Measurements from ENCODE around the gene CLK2.

Gene CLK2

DNA sequence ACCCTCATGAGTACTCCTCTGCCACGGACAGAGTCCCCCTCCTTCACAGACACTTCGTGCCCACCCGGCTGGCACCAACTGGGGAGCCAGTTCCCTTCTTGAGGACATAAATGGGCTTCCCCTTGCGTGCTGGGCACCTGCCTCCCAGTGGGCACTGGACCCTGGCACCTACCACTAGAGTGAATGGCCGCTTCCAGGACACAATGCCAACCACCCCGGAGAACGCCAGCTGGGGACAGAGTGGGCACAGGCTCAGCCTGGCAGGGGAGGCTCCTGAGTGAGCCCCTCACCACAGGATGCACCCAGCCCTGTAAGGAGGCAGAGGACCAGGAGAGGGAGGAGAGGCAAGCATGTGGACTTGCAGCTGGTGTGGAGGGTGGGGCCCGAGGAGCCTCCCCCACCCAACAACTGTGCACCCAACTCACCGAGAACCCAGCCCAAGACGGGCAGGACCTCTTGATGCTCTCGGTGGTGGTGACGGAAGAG lies 19.0 kb downstream of the CLK2 start:
- Histone ChIP-seq H3K27ac (ENCODE audit: low read length) (no peak overlapping the region), H2AFZ (ENCODE audit: low read length) (peak overlapping the region; percentile 84), H3K4me1 (ENCODE audit: low read length) (peaks cover 11% of the 10 kb centered on the region), H3K27me3 (replicated peaks; ENCODE audit: insufficient read depth, low read length) (no peaks in the 10 kb centered on the region), H4K20me1 (ENCODE audit: insufficient read depth, low read length) (no peaks in the 10 kb centered on the region), H3F3A (ENCODE audit: insufficient read depth, low read length) (peaks cover 16% of the 10 kb centered on the region), H3K9me2 (replicated peaks; ENCODE audit: insufficient read depth, low read length) (no peaks in the 10 kb centered on the region), H3K4me2 (ENCODE audit: low read depth, low read length) (peak overlapping the region; percentile 95), H3K9me3 (replicated peaks; ENCODE audit: insufficient read depth, low read length) (no peaks in the 10 kb centered on the region), H3K36me3 (replicated peaks; ENCODE audit: insufficient read depth, low read length) (no peaks in the 10 kb centered on the region), H3K9ac (ENCODE audit: low read length) (peak overlapping the region; percentile 45; the same call in 1 of the 2 replicates), H3K4me3 (ENCODE audit: low read length) (peak overlapping the region; percentile 66), H3K79me2 (ENCODE audit: low read length) (0 out of 2 replicates have a peak, but pooled peaks cover 8% of the 10 kb centered on the region)
- TF ChIP-seq EZH2 (optimal IDR thresholded peaks at IDR 0.05; ENCODE audit: low read depth, low read length) (no peak), EZH2phosphoT487 (IDR thresholded peaks at IDR 0.05; ENCODE audit: low read length) (no peak)
- TF ChIP-seq, protein P1, sequence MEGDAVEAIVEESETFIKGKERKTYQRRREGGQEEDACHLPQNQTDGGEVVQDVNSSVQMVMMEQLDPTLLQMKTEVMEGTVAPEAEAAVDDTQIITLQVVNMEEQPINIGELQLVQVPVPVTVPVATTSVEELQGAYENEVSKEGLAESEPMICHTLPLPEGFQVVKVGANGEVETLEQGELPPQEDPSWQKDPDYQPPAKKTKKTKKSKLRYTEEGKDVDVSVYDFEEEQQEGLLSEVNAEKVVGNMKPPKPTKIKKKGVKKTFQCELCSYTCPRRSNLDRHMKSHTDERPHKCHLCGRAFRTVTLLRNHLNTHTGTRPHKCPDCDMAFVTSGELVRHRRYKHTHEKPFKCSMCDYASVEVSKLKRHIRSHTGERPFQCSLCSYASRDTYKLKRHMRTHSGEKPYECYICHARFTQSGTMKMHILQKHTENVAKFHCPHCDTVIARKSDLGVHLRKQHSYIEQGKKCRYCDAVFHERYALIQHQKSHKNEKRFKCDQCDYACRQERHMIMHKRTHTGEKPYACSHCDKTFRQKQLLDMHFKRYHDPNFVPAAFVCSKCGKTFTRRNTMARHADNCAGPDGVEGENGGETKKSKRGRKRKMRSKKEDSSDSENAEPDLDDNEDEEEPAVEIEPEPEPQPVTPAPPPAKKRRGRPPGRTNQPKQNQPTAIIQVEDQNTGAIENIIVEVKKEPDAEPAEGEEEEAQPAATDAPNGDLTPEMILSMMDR (IDR thresholded peaks at IDR 0.05; ENCODE audit: low read length) = no peak
- no peak for DNase-seq

DNA sequence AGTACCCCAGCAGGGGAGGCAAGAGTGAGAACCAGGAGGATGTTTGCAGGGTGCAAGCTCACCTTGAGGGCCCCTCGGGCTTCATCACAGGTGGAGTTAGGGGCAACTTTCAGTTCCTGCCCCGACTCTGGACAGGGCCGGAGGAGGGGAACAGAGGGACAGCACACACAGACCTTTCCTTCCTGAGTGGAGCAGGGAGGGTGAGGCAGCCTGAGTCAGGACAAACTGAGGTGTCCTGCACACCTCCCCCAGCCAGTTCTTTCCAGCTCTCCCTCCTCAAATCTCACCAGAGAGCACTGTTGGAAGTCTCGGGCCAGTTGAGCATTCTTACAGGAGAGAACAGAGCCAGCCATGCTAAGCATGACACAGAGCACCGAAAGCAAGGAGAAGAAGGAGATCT lies 19.5 kb downstream of the CLK2 start:
- Histone ChIP-seq H3K4me3 (ENCODE audit: low read length) (no peak overlapping the region), H3K9me2 (replicated peaks; ENCODE audit: insufficient read depth, low read length) (no peaks in the 10 kb centered on the region), H3K36me3 (replicated peaks; ENCODE audit: insufficient read depth, low read length) (no peaks in the 10 kb centered on the region), H3K9me3 (replicated peaks; ENCODE audit: insufficient read depth, low read length) (no peaks in the 10 kb centered on the region), H3K27ac (ENCODE audit: low read length) (no peak overlapping the region), H3K4me1 (ENCODE audit: low read length) (peaks cover 11% of the 10 kb centered on the region), H3F3A (ENCODE audit: insufficient read depth, low read length) (peaks cover 15% of the 10 kb centered on the region), H3K9ac (ENCODE audit: low read length) (no peak overlapping the region), H4K20me1 (ENCODE audit: insufficient read depth, low read length) (no peaks in the 10 kb centered on the region), H3K27me3 (replicated peaks; ENCODE audit: insufficient read depth, low read length) (no peaks in the 10 kb centered on the region), H2AFZ (ENCODE audit: low read length) (no peak overlapping the region), H3K79me2 (ENCODE audit: low read length) (0 out of 2 replicates have a peak, but pooled peaks cover 8% of the 10 kb centered on the region), H3K4me2 (ENCODE audit: low read depth, low read length) (peak overlapping the region; percentile 95; the same call in 1 of the 2 replicates)
- no peak for DNase-seq
- TF ChIP-seq, protein P1 (IDR thresholded peaks at IDR 0.05; ENCODE audit: low read length) = no peak

DNA sequence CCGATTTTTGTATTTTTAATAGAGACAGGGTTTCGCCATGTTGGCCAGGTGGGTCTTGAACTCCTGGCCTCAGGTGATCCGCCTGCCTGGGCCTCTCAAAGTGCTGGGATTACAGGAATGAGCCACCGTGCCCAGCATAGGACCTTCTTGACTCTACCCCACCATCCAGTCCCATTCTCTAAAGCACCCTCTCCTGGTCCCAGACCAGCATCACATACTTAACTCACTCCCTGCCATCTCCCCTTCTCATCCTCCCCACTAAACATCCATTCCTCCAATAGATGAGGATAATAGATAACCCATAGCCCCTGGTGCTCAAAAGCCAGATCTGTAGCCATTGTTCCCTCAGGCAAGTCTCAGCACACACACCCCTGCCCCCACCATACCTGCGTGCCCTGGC lies 20.1 kb downstream of the CLK2 start:
- Histone ChIP-seq H4K20me1 (ENCODE audit: insufficient read depth, low read length) (no peaks in the 10 kb centered on the region), H3K9me2 (replicated peaks; ENCODE audit: insufficient read depth, low read length) (no peaks in the 10 kb centered on the region), H3K9me3 (replicated peaks; ENCODE audit: insufficient read depth, low read length) (no peaks in the 10 kb centered on the region), H2AFZ (ENCODE audit: low read length) (no peak overlapping the region), H3K4me3 (ENCODE audit: low read length) (no peak overlapping the region), H3F3A (ENCODE audit: insufficient read depth, low read length) (peaks cover 13% of the 10 kb centered on the region), H3K4me1 (ENCODE audit: low read length) (peaks cover 11% of the 10 kb centered on the region), H3K27ac (ENCODE audit: low read length) (no peak overlapping the region), H3K79me2 (ENCODE audit: low read length) (0 out of 2 replicates have a peak, but pooled peaks cover 8% of the 10 kb centered on the region), H3K27me3 (replicated peaks; ENCODE audit: insufficient read depth, low read length) (no peaks in the 10 kb centered on the region), H3K4me2 (ENCODE audit: low read depth, low read length) (no peak overlapping the region), H3K36me3 (replicated peaks; ENCODE audit: insufficient read depth, low read length) (no peaks in the 10 kb centered on the region), H3K9ac (ENCODE audit: low read length) (no peak overlapping the region)
- DNase-seq = no peak
- TF ChIP-seq, protein P1 (IDR thresholded peaks at IDR 0.05; ENCODE audit: low read length) = no peak
- no peak for TF ChIP-seq EZH2phosphoT487 (IDR thresholded peaks at IDR 0.05; ENCODE audit: low read length)
- no peak for TF ChIP-seq EZH2 (optimal IDR thresholded peaks at IDR 0.05; ENCODE audit: low read depth, low read length)

Measured in MM.1S (cell line).